OCI-LY1 (cell line): Measurements from ENCODE around the gene AJAP1.

ENCODE experiments used
- H2AFZ ChIP-seq: fragments of 200-600 bp; sonication (generic), shearing (Covaris generic); 2 replicates; pipeline ENCODE4 v1.6.0; 2014; ENCODE audit warnings: antibody characterized with exemption, mild to moderate bottlenecking, low read length
- H3F3A ChIP-seq: fragments of 200-600 bp; sonication (generic), shearing (Covaris generic); 2 replicates; pipeline ENCODE4 v1.6.0; 2014; ENCODE audit warnings: mild to moderate bottlenecking, antibody characterized with exemption, low read length, moderate library complexity; ENCODE audit not compliant: insufficient read depth
- H3K27ac ChIP-seq: fragments of 200-600 bp; sonication (generic); 2 replicates; pipeline ENCODE4 v1.5.1; 2014; ENCODE audit warnings: low read length, mixed run types, mild to moderate bottlenecking, low read depth; ENCODE audit not compliant: poor library complexity, severe bottlenecking
- H3K27me3 ChIP-seq: fragments of 200-600 bp; sonication (generic); 2 replicates; pipeline ENCODE4 v1.6.0; 2014; ENCODE audit warnings: antibody characterized with exemption, mild to moderate bottlenecking, low read length, moderate library complexity; ENCODE audit not compliant: insufficient read depth
- H3K36me3 ChIP-seq: fragments of 200-600 bp; sonication (generic); 2 replicates; pipeline ENCODE4 v1.6.1; 2014; ENCODE audit warnings: mild to moderate bottlenecking, antibody characterized with exemption, low read length, moderate library complexity, mixed read lengths; ENCODE audit not compliant: insufficient read depth
- H3K4me1 ChIP-seq: fragments of 200-600 bp; sonication (generic); 2 replicates; pipeline ENCODE4 v1.5.1; 2014; ENCODE audit warnings: mild to moderate bottlenecking, low read length, moderate library complexity; ENCODE audit not compliant: insufficient read depth, severe bottlenecking
- H3K4me2 ChIP-seq: fragments of 200-600 bp; sonication (generic), shearing (Covaris generic); 2 replicates; pipeline ENCODE4 v1.6.1; 2014; ENCODE audit warnings: low read length
- H3K4me3 ChIP-seq: fragments of 200-600 bp; sonication (generic); 2 replicates; pipeline ENCODE4 v1.5.1; 2014; ENCODE audit warnings: low read length, low read depth, mild to moderate bottlenecking, mixed read lengths; ENCODE audit not compliant: poor library complexity, severe bottlenecking
- H3K79me2 ChIP-seq: fragments of 200-600 bp; shearing (Covaris generic); 2 replicates; pipeline ENCODE4 v1.6.1; 2016; ENCODE audit warnings: mixed run types, low read length, mixed read lengths; ENCODE audit not compliant: insufficient read depth
- H3K9ac ChIP-seq: fragments of 200-600 bp; sonication (generic), shearing (Covaris generic); 2 replicates; pipeline ENCODE4 v1.6.1; 2014; ENCODE audit warnings: mild to moderate bottlenecking, low read length, mixed read lengths
- H3K9me2 ChIP-seq: fragments of 200-600 bp; sonication (generic), shearing (Covaris generic); 2 replicates; pipeline ENCODE4 v1.6.1; 2014; ENCODE audit warnings: low read depth, mild to moderate bottlenecking, low read length, mixed read lengths
- H3K9me3 ChIP-seq: fragments of 200-600 bp; shearing (Covaris generic); 2 replicates; pipeline ENCODE4 v1.6.1; 2014; ENCODE audit warnings: low read length, mixed read lengths
- H4K20me1 ChIP-seq: fragments of 200-600 bp; sonication (generic), shearing (Covaris generic); 2 replicates; pipeline ENCODE4 v1.6.0; 2016; ENCODE audit warnings: mild to moderate bottlenecking, low read length; ENCODE audit not compliant: insufficient read depth
- EZH2 ChIP-seq: fragments of 200-600 bp; sonication (generic), shearing (Covaris generic); IDR thresholded peaks from 2 replicates; pipeline ENCODE4 v1.8.0; 2017; ENCODE audit warnings: borderline replicate concordance, mixed run types, mild to moderate bottlenecking, antibody characterized with exemption, low read length, moderate library complexity, mixed read lengths
- TF ChIP-seq, protein P1 (sequence below): fragments of 200-600 bp; sonication (generic), shearing (Covaris generic); IDR thresholded peaks from 2 replicates; pipeline ENCODE4 v1.5.1; 2017; ENCODE audit warnings: mild to moderate bottlenecking, antibody characterized with exemption, low read length, moderate library complexity, mixed read lengths

The AJAP1 gene

DNA sequence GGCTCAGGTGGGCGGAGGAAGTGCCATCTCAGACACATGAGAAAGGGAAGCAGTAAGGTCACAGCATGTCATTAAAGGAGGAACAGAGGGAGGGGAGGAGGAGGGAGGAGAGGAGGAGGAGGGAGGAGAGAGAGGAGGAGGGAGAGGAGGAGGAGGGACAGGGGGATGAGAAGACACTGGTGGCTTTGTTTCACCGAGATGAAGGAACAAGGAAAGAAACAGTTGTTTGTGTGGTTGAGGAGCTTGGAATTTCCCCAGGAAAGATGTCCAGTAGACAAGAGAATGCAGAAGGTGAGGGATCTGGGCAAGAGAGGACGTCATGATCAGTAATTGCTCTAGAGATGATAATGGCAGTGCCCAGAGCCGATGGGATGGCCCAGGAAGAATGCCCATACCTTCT is 97.7 kb downstream of the AJAP1 start:
- no peaks in the 10 kb centered on the region for H3K79me2 ChIP-seq
- H3K4me2 ChIP-seq, result no peak overlapping the region
- H3K4me3 ChIP-seq, result no peak overlapping the region
- no peaks in the 10 kb centered on the region for H3K9me2 ChIP-seq
- no peak overlapping the region for H2AFZ ChIP-seq
- no peaks in the 10 kb centered on the region for H3K4me1 ChIP-seq
- no peak overlapping the region for H3K9ac ChIP-seq
- no peaks in the 10 kb centered on the region for H4K20me1 ChIP-seq
- H3K27me3 ChIP-seq, result peaks cover 4% of the 10 kb centered on the region; the same call in 1 of the 2 replicates
- TF ChIP-seq EZH2, result no peak
- TF ChIP-seq, protein P1, sequence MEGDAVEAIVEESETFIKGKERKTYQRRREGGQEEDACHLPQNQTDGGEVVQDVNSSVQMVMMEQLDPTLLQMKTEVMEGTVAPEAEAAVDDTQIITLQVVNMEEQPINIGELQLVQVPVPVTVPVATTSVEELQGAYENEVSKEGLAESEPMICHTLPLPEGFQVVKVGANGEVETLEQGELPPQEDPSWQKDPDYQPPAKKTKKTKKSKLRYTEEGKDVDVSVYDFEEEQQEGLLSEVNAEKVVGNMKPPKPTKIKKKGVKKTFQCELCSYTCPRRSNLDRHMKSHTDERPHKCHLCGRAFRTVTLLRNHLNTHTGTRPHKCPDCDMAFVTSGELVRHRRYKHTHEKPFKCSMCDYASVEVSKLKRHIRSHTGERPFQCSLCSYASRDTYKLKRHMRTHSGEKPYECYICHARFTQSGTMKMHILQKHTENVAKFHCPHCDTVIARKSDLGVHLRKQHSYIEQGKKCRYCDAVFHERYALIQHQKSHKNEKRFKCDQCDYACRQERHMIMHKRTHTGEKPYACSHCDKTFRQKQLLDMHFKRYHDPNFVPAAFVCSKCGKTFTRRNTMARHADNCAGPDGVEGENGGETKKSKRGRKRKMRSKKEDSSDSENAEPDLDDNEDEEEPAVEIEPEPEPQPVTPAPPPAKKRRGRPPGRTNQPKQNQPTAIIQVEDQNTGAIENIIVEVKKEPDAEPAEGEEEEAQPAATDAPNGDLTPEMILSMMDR, result no peak
- no peaks in the 10 kb centered on the region for H3K36me3 ChIP-seq
- no peaks in the 10 kb centered on the region for H3F3A ChIP-seq
- H3K9me3 ChIP-seq, result no peaks in the 10 kb centered on the region
- no peak overlapping the region for H3K27ac ChIP-seq

- H3K4me2 ChIP-seq, result no peak overlapping the region
- H3K4me1 ChIP-seq, result no peaks in the 10 kb centered on the region
- no peaks in the 10 kb centered on the region for H4K20me1 ChIP-seq
- TF ChIP-seq, protein P1, result no peak
- TF ChIP-seq EZH2, result no peak
- no peaks in the 10 kb centered on the region for H3K79me2 ChIP-seq
- no peak overlapping the region for H2AFZ ChIP-seq
- H3K9ac ChIP-seq, result no peak overlapping the region
- H3K4me3 ChIP-seq, result no peak overlapping the region
- no peak overlapping the region for H3K27ac ChIP-seq
- H3K27me3 ChIP-seq, result peaks cover 4% of the 10 kb centered on the region; the same call in 1 of the 2 replicates
- no peaks in the 10 kb centered on the region for H3K9me2 ChIP-seq
- H3F3A ChIP-seq, result no peaks in the 10 kb centered on the region
- no peaks in the 10 kb centered on the region for H3K36me3 ChIP-seq
- no peaks in the 10 kb centered on the region for H3K9me3 ChIP-seq
These were observed 100.4 kb downstream of the AJAP1 start for GRCh38 chr1:4754816-4755215.

GRCh38 chr1:4755301-4755845 is 101.0 kb downstream of the AJAP1 start:
- H3K27me3 ChIP-seq, result peaks cover 4% of the 10 kb centered on the region; the same call in 1 of the 2 replicates
- H3K9me2 ChIP-seq, result no peaks in the 10 kb centered on the region
- H3K79me2 ChIP-seq, result no peaks in the 10 kb centered on the region
- no peaks in the 10 kb centered on the region for H3K36me3 ChIP-seq
- H3K9ac ChIP-seq, result no peak overlapping the region
- no peaks in the 10 kb centered on the region for H3K4me1 ChIP-seq
- H3K4me2 ChIP-seq, result no peak overlapping the region
- H4K20me1 ChIP-seq, result no peaks in the 10 kb centered on the region
- no peak overlapping the region for H3K27ac ChIP-seq
- TF ChIP-seq EZH2, result no peak
- TF ChIP-seq, protein P1, result no peak
- no peaks in the 10 kb centered on the region for H3K9me3 ChIP-seq
- H3F3A ChIP-seq, result no peaks in the 10 kb centered on the region
- H3K4me3 ChIP-seq, result no peak overlapping the region
- H2AFZ ChIP-seq, result no peak overlapping the region
